ENCODE results near the gene STX10.
A peak's percentile ranks its signal among the peaks of the same experiment; 100 is the strongest.

STX10 gene

GRCh38 chr19:13118424-13119193 is 31.6 kb downstream of the STX10 start:
- DNase-seq: peak; percentile 18

- peak; percentile 91 for DNase-seq
Observed at GRCh38 chr19:13117772-13118423, 32.3 kb downstream of the STX10 start, which contains the start of gene NACC1. Gene NACC1, plus strand, starts transcription at chr19:13118264. Its CDS starts 16,944 bp downstream, at chr19:13135208.

- no peak for DNase-seq
Observed at GRCh38 chr19:13117176-13117771, 32.9 kb downstream of the STX10 start.

- DNase-seq: peak; percentile 85
Observed at GRCh38 chr19:13116282-13117175, 33.6 kb downstream of the STX10 start, which contains the start of gene TRMT1. Gene TRMT1, minus strand, starts transcription at chr19:13116740. Its CDS starts 341 bp downstream, at chr19:13116399.

- no peak for DNase-seq
Observed at GRCh38 chr19:13115936-13116281, 34.3 kb downstream of the STX10 start.

GRCh38 chr19:13112555-13112954 is 37.6 kb downstream of the STX10 start:
- DNase-seq: no peak

GRCh38 chr19:13110099-13110610 is 40.0 kb downstream of the STX10 start:
- DNase-seq: no peak

GRCh38 chr19:13109361-13110098 is 40.6 kb downstream of the STX10 start:
- no peak for DNase-seq

- no peak for DNase-seq
Observed at GRCh38 chr19:13104848-13105711, 45.1 kb downstream of the STX10 start.

GRCh38 chr19:13104360-13104847 is 45.8 kb downstream of the STX10 start:
- peak; percentile 91 for DNase-seq

GRCh38 chr19:13103581-13104359 is 46.4 kb downstream of the STX10 start:
- no peak for DNase-seq

GRCh38 chr19:13102666-13103580 is 47.3 kb downstream of the STX10 start, which contains the start of gene LYL1:
Gene LYL1, minus strand, starts transcription at chr19:13102858. Its CDS starts 1,687 bp downstream, at chr19:13101171.
- peak; percentile 72 for DNase-seq

- no peak for DNase-seq
Observed at GRCh38 chr19:13102416-13102665, 47.8 kb downstream of the STX10 start.

- no peak for DNase-seq
Observed at GRCh38 chr19:13101590-13102415, 48.4 kb downstream of the STX10 start.

- DNase-seq: no peak
Observed at GRCh38 chr19:13100841-13101589, 49.2 kb downstream of the STX10 start.

- peak; percentile 78 for DNase-seq
Observed at GRCh38 chr19:13100031-13100588, 50.1 kb downstream of the STX10 start.

Measured in CD4-positive, alpha-beta T cell treated with Interferon gamma for 1 hour (primary cell).